GM10266 (cell line): ENCODE data around the gene HEATR9.
A peak's percentile ranks its signal among the peaks of the same experiment; 100 is the strongest.
"Not testable (repeated sequence)": the region's sequence is repeated elsewhere in the genome, so short reads cannot be mapped to it uniquely, and the experiment has no call there.

Experiments used
- DNase-seq: peaks from one replicate; pipeline ENCODE4 v3.0.0; 2012; ENCODE audit errors: extremely low spot score
- CTCF ChIP-seq: IDR thresholded peaks from 2 replicates; pipeline ENCODE4 v1.5.1; 2012; ENCODE audit warnings: mild to moderate bottlenecking, low read depth; ENCODE audit not compliant: control insufficient read depth, insufficient read depth; ENCODE audit errors: missing control alignments

HEATR9 gene

GRCh38 chr17:35901631-35902175, 33.0 kb upstream of the HEATR9 start:
- DNase-seq = no peak

DNA sequence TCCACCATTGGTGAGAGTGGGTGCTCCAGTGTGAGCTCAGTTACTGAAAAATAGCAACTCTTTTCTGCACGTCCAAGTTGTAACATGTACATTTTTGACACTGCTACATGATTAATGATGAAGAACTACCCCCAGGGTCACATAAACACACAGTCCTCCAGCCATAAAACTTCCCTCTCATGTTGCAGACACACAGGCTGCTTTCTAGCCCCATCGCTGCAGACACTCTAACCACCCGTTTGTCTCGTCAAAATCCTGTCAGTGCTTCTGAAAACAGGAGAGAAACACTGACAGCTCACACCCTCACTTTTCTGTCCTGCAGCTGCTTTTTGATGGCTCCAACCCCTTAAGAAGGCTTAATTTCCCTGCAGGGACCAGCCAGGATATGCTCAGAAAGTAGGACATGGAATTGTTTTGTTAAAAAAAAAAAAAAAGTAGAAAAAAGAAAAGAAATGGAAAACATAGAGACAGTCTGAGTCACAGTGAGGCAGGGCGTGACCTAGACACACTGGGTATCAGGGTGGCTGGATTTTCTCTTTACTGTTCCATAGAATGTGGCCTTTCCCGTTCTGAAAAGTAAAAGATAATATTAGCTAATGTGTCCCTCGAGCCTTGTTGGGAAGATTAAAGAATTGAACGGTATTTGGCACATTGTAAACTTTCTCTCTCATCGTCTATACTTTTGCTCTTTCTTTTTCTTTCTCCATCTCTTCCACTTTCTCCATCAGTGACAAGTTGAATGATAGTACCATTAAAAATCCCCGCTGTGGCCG, 32.2 kb upstream of the HEATR9 start:
- no peak for TF ChIP-seq CTCF

More at GRCh38 chr17:35901631-35902175, 33.0 kb upstream of the HEATR9 start:
- no peak for TF ChIP-seq CTCF

GRCh38 chr17:35900280-35900679, 31.6 kb upstream of the HEATR9 start:
- TF ChIP-seq CTCF = no peak
- no peak for DNase-seq

More for the DNA sequence above, 32.2 kb upstream of the HEATR9 start:
- DNase-seq = no peak

DNA sequence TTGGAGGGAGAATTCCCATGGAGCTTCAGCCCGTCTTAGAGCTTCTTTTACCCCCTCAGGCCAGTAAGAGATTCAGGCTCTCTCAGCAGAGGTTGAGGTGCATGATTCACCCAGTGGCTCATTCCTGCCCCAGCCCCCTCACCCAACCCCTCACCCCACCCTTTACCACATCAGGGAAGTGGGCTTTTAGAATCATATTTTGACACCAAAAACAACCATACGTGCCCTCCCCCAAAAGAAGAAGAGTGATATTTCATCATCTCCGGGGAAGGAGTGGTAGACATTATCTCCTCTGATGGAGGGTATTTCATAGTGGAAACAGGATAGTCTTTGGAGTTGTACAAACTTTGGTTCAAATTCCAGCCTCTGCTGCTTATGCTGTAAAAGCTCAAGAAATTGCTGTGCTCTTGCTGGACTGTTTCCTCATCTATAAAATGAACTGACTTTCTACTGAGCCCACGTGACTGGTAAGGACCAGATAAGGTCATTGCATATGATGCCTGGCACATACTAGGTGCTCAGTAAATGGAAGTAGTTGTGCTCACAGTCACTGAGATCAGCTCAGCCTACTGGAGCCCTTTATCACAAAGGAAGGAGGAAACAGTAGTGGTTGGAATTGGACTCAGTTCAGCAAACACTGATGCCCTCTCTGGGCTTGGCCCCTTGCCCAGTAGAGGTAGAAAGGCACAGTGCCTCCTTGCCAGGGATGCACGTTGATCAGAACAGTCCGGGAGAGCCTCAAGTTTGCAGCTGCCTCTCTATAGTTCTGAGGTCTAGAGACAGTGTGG, 29.8 kb upstream of the HEATR9 start:
- DNase-seq = no peak
- TF ChIP-seq CTCF = no peak

GRCh38 chr17:35897772-35898171, 29.1 kb upstream of the HEATR9 start:
- not testable (repeated sequence) for DNase-seq

GRCh38 chr17:35895636-35896587, 27.2 kb upstream of the HEATR9 start:
- TF ChIP-seq CTCF = no peak
- DNase-seq = peak; percentile 40

- no peak for TF ChIP-seq CTCF
Observed at GRCh38 chr17:35894206-35894605, 25.5 kb upstream of the HEATR9 start.

More at GRCh38 chr17:35894206-35894605, 25.5 kb upstream of the HEATR9 start:
- no peak for DNase-seq
